ENCODE measurements around the gene SLC1A2. TPM values are rescaled to one million over a fixed set of nuclear protein-coding genes. Genes with fewer than 3 reads are reported as not detected.

Gene SLC1A2
- total and polyA plus RNA-seq, 2 donors (not counting 3 experiments of a cell fraction or from before 2014, with no cell fraction given) = not detected

DNA sequence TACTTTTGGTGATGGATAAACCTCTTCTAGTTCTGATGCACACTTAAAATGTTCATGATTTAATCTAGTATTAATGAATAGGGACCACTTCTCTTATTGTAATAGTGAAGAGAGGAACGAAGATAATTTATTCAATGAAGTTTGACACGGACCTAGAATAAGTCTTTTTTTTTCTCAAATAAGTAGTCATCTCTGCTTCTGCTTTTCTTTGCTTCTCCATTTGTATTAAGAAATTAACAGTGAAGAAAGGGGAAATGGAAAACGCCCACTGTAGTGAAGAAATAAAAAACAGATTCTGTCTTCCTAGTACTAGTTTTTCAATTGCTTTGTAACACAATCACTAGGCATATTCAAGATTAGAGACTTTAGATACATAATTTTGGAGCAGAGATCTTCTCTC, 207.4 kb downstream of the SLC1A2 start:
- no TSS peak for BruUV-seq (replicated peaks)
- no peak for DNase-seq (ENCODE audit: low read depth, low spot score)
- POLR2A ChIA-PET = no interaction called here

GRCh38 chr11:35210876-35211546, 208.3 kb downstream of the SLC1A2 start:
- Histone ChIP-seq H3K9me3 (replicated peaks; ENCODE audit: control insufficient read depth, insufficient read depth, low read length) (no peaks in the 10 kb centered on the region), H3K9ac (replicated peaks; ENCODE audit: extremely low read depth, insufficient read depth, low read length) (no peak overlapping the region), H2AFZ (ENCODE audit: low read depth, low read length) (no peak overlapping the region), H4K20me1 (replicated peaks; ENCODE audit: control insufficient read depth, extremely low read depth, insufficient read depth, low read length) (no peaks in the 10 kb centered on the region), H3K4me3 (replicated peaks in 1 of 3; ENCODE audit: insufficient read depth in 1 of 3, low read depth in 1 of 3, low read length in 3 of 3) (no peak overlapping the region), H3K27ac (ENCODE audit: insufficient read depth, low read depth, low read length) (no peak overlapping the region), H3K79me2 (ENCODE audit: control insufficient read depth, insufficient read depth, low read length) (peaks cover 2% of the 10 kb centered on the region), H3K4me1 (ENCODE audit: control insufficient read depth, extremely low read depth, insufficient read depth, low read length) (peaks cover 9% of the 10 kb centered on the region), H3K36me3 (ENCODE audit: control insufficient read depth in 2 of 2, extremely low read depth in 1 of 2, insufficient read depth in 2 of 2, low read length in 2 of 2) (peaks cover 0 to 4% of the 10 kb centered on the region in 2 experiments), H3K27me3 (ENCODE audit: control insufficient read depth in 2 of 2, insufficient read depth in 2 of 2, low read length in 2 of 2) (no peaks in the 10 kb centered on the region), H3K4me2 (ENCODE audit: insufficient read depth, low read length) (no peak overlapping the region), H3K9me1 (replicated peaks; ENCODE audit: control insufficient read depth, extremely low read depth, insufficient read depth, low read length) (no peaks in the 10 kb centered on the region)
- ChIA-PET POLR2A (no interaction called here), CTCF (no interaction called here)
- dilution Hi-C loops (cut with MboI; ENCODE audit: extremely low pct_ligation_motif_present, low sequenced_read_pairs) = no loop called here
- DNase-seq (ENCODE audit: low read depth, low spot score) = no peak
- TF ChIP-seq FOS (IDR thresholded peaks at IDR 0.05; ENCODE audit: borderline replicate concordance, insufficient read depth, low read length) = no peak
- TF ChIP-seq MYC (IDR thresholded peaks at IDR 0.05; ENCODE audit: low read depth, low read length) = no peak
- no peak for TF ChIP-seq POLR2AphosphoS5 (IDR thresholded peaks at IDR 0.05; ENCODE audit: insufficient read depth, low read depth, low read length)
- TF ChIP-seq, protein P1, sequence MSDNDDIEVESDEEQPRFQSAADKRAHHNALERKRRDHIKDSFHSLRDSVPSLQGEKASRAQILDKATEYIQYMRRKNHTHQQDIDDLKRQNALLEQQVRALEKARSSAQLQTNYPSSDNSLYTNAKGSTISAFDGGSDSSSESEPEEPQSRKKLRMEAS (IDR thresholded peaks at IDR 0.05; ENCODE audit: insufficient read depth, insufficient read length) = no peak
- intact Hi-C loops (cut with micrococcal nuclease) = no loop called here
- FAIRE-seq = no peak
- BruUV-seq (replicated peaks) = no TSS peak

More for the DNA sequence above, 207.4 kb downstream of the SLC1A2 start:
- Histone ChIP-seq H3K4me2 (ENCODE audit: insufficient read depth, low read length) (no peak overlapping the region), H3K9me3 (replicated peaks; ENCODE audit: control insufficient read depth, insufficient read depth, low read length) (no peaks in the 10 kb centered on the region), H3K4me3 (replicated peaks in 1 of 3; ENCODE audit: insufficient read depth in 1 of 3, low read depth in 1 of 3, low read length in 3 of 3) (no peak overlapping the region), H2AFZ (ENCODE audit: low read depth, low read length) (no peak overlapping the region), H3K9me1 (replicated peaks; ENCODE audit: control insufficient read depth, extremely low read depth, insufficient read depth, low read length) (no peaks in the 10 kb centered on the region), H3K36me3 (ENCODE audit: control insufficient read depth in 2 of 2, extremely low read depth in 1 of 2, insufficient read depth in 2 of 2, low read length in 2 of 2) (peaks cover 0 to 5% of the 10 kb centered on the region in 2 experiments), H3K27me3 (ENCODE audit: control insufficient read depth in 2 of 2, insufficient read depth in 2 of 2, low read length in 2 of 2) (no peaks in the 10 kb centered on the region), H3K27ac (ENCODE audit: insufficient read depth, low read depth, low read length) (no peak overlapping the region), H3K9ac (replicated peaks; ENCODE audit: extremely low read depth, insufficient read depth, low read length) (no peak overlapping the region), H3K79me2 (ENCODE audit: control insufficient read depth, insufficient read depth, low read length) (peaks cover 2% of the 10 kb centered on the region), H4K20me1 (replicated peaks; ENCODE audit: control insufficient read depth, extremely low read depth, insufficient read depth, low read length) (no peaks in the 10 kb centered on the region), H3K4me1 (ENCODE audit: control insufficient read depth, extremely low read depth, insufficient read depth, low read length) (peaks cover 9% of the 10 kb centered on the region)
- dilution Hi-C loops (cut with MboI; ENCODE audit: extremely low pct_ligation_motif_present, low sequenced_read_pairs) (no loop called here), intact Hi-C loops (cut with micrococcal nuclease) (no loop called here)
- TF ChIP-seq POLR2A (IDR thresholded peaks at IDR 0.05; ENCODE audit: low read depth, low read length) = no peak
- no peak for TF ChIP-seq JUN (IDR thresholded peaks at IDR 0.05; ENCODE audit: borderline replicate concordance, insufficient read depth, insufficient read length, low read depth)
- no peak for TF ChIP-seq POLR2AphosphoS5 (IDR thresholded peaks at IDR 0.05; ENCODE audit: insufficient read depth, low read depth, low read length)
- no peak for FAIRE-seq
- CTCF ChIA-PET = no interaction called here

Data from endothelial cell of umbilical vein (primary cell).